AML-193 (cell line): ENCODE results near the gene IGSF21.

Experiments used
- DNase-seq, 2 experiments: peaks; one replicate each; lab custom pipeline; 2025; lab: John Stamatoyannopoulos, UW

Gene IGSF21

GRCh38 chr1:18263547-18264120 is 156.0 kb downstream of the IGSF21 start:
- no peak for DNase-seq

- no peak for DNase-seq
Measured at GRCh38 chr1:18264450-18265039, 156.9 kb downstream of the IGSF21 start.

GRCh38 chr1:18265641-18266040 is 158.0 kb downstream of the IGSF21 start:
- no peak for DNase-seq

- no peak for DNase-seq
Measured at GRCh38 chr1:18266391-18266790, 158.8 kb downstream of the IGSF21 start.

GRCh38 chr1:18271336-18271735 is 163.7 kb downstream of the IGSF21 start:
- DNase-seq = no peak

- DNase-seq = no peak
Measured at GRCh38 chr1:18278946-18279345, 171.3 kb downstream of the IGSF21 start.

- no peak for DNase-seq
Measured at GRCh38 chr1:18279351-18280074, 171.9 kb downstream of the IGSF21 start.

- DNase-seq = no peak
Measured at GRCh38 chr1:18280956-18281355, 173.4 kb downstream of the IGSF21 start.

GRCh38 chr1:18282851-18283600 is 175.4 kb downstream of the IGSF21 start:
- no peak for DNase-seq

GRCh38 chr1:18283601-18284385 is 176.2 kb downstream of the IGSF21 start:
- DNase-seq = no peak

- DNase-seq = no peak
Measured at GRCh38 chr1:18284805-18285537, 177.4 kb downstream of the IGSF21 start.

GRCh38 chr1:18285538-18285924 is 177.9 kb downstream of the IGSF21 start:
- DNase-seq = no peak

GRCh38 chr1:18288722-18289121 is 181.1 kb downstream of the IGSF21 start:
- no peak for DNase-seq

- no peak for DNase-seq
Measured at GRCh38 chr1:18289597-18289996, 182.0 kb downstream of the IGSF21 start.

GRCh38 chr1:18290740-18291412 is 183.3 kb downstream of the IGSF21 start:
- no peak for DNase-seq

- DNase-seq = no peak
Measured at GRCh38 chr1:18292531-18292930, 184.9 kb downstream of the IGSF21 start.

- DNase-seq = no peak
Measured at GRCh38 chr1:18293291-18293690, 185.7 kb downstream of the IGSF21 start.

- DNase-seq = no peak
Measured at GRCh38 chr1:18294437-18295176, 187.0 kb downstream of the IGSF21 start.

GRCh38 chr1:18297896-18298648 is 190.5 kb downstream of the IGSF21 start:
- no peak for DNase-seq
